ENCODE results near the gene BMPER.

BMPER gene

DNA sequence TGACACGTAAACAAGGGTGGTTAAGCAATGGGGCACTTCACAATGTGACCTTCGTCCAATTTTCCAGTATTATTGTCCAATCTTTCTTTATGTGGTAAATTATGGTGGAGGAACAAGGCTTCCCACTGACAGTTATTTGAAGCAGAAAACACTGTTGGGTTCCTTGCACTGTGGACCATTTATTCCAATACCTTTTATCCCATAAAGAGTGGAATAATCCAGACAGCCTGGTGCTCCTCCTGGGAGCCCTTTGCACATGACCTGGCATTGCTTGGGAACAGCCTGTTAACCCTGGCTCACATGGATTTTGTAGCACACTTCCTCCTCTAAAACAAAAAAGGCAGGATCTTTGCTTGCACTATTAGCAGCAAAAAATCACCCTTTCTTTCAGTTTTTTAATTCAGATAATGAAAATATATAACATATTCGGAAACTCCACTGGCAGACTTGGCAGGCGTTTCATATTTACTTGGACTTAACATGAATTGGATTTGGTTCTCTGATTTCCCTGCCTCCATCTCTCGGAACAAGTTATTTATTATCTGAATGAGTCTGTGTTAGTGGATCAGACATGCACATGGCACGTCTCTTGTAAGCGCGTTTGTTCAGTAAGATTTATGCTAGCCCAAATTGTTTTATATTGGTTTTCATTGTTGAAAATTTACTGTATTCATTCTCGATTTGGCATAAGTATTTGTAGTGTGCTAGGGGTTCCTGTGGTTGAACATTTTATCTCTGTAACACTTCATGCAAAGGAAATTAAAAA, 59.3 kb downstream of the BMPER start:
- Mint-ChIP-seq H3K27ac (no peak overlapping the region), H3K9me3 (no peaks in the 10 kb centered on the region), H3K27me3 (peaks cover 8% of the 10 kb centered on the region), H3K4me1 (no peaks in the 10 kb centered on the region), H3K4me3 (no peak overlapping the region)
- DNase-seq (no peak), ATAC-seq (no peak)

GRCh38 chr7:33965183-33965744, 59.9 kb downstream of the BMPER start:
- peaks cover 8% of the 10 kb centered on the region for H3K27me3 Mint-ChIP-seq
- no peaks in the 10 kb centered on the region for H3K4me1 Mint-ChIP-seq
- H3K9me3 Mint-ChIP-seq, result no peaks in the 10 kb centered on the region
- no peak overlapping the region for H3K4me3 Mint-ChIP-seq
- no peak for DNase-seq
- no peak for ATAC-seq
- no peak overlapping the region for H3K27ac Mint-ChIP-seq

GRCh38 chr7:33968591-33968990, 63.3 kb downstream of the BMPER start:
- Mint-ChIP-seq H3K4me3 (no peak overlapping the region), H3K9me3 (no peaks in the 10 kb centered on the region), H3K4me1 (no peaks in the 10 kb centered on the region), H3K27me3 (no peaks in the 10 kb centered on the region), H3K27ac (no peak overlapping the region)
- ATAC-seq (no peak), DNase-seq (no peak)

DNA sequence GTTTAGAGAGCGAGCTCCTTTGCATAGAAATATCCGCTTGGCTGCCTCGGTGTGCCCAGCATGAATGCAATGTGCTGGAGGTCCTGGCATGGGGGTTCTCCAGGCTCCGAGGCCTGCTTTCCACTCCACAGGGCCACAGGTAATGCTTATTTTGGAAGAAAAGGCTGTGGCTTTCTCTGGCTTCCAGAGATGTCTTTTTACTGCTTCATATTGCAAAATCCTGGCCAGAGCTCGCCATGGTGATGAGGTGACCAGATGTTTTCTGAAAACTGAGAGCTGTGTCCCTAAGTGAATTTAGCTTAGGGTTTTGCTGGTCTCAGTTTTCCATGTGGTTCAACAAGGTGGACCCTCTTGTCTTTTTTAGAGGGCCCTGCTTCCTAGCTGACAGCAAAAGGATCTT, 65.2 kb downstream of the BMPER start:
- no peak for DNase-seq
- Mint-ChIP-seq H3K9me3 (no peaks in the 10 kb centered on the region), H3K4me3 (no peak overlapping the region), H3K27ac (no peak overlapping the region), H3K27me3 (no peaks in the 10 kb centered on the region), H3K4me1 (no peaks in the 10 kb centered on the region)
- ATAC-seq, result no peak

DNA sequence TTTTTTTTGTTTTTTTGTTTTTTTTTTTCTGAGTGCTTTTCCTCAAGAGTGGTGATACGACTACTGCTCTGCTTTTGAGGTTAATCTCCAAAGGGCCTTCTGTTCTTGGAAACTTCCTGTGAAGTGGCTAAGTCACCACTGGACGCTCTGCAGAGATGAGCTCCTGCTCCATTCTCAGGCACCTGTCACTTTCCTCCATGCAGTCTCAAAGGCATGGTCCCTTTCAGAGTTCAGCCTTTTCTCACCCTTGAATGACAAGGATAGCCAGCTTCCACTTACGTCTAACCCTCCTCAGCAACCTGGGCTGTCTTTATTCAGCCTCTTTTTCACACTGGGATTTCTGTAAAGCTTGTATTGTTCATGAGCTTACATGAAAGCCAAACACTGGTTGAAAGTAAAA, 65.8 kb downstream of the BMPER start:
- Mint-ChIP-seq H3K9me3 (no peaks in the 10 kb centered on the region), H3K4me3 (no peak overlapping the region), H3K27ac (no peak overlapping the region), H3K4me1 (no peaks in the 10 kb centered on the region), H3K27me3 (no peaks in the 10 kb centered on the region)
- DNase-seq (no peak), ATAC-seq (no peak)

DNA sequence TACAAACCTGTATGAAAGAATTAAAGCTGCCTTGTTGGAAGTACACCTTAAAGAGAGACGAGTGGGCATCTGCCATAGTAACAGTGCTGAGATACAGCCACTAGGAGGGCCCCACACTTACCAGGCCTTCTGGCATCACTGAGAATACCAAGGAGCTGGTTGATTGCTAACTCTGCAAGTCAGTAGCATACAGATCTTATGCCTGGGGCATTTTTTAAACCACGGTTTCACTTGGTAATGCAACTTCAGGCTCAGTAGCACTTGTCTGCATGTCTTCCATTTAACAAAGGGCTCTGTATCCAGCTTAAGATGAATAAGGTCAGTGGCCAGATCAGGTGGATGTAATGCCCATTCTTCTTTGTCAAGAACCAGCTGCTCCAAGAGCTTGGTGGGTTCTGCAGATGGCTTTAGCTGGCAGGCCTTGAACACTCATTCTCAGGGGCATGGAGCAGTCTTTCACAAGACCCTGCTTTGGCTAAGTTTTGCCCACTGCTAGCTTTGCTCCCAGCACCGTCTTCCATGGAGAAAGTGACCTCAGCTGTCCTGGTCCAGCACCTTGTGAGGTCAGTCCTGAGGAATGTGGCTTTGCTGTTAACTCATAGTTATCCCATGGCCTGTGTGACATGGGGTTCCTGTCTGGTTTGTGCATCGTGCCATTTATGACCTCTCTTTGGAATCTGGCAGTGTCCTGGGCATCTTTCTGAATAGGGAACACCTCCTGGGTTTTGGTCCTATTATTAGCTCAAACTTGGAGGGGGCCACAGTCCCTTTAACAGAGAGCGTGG, 68.1 kb downstream of the BMPER start:
- no peaks in the 10 kb centered on the region for H3K9me3 Mint-ChIP-seq
- H3K27me3 Mint-ChIP-seq, result no peaks in the 10 kb centered on the region
- no peaks in the 10 kb centered on the region for H3K4me1 Mint-ChIP-seq
- H3K27ac Mint-ChIP-seq, result no peak overlapping the region
- no peak for DNase-seq
- H3K4me3 Mint-ChIP-seq, result no peak overlapping the region
- no peak for ATAC-seq

GRCh38 chr7:33979300-33979806, 74.0 kb downstream of the BMPER start:
- no peak for DNase-seq
- Mint-ChIP-seq H3K4me3 (no peak overlapping the region), H3K9me3 (no peaks in the 10 kb centered on the region), H3K27me3 (no peaks in the 10 kb centered on the region), H3K4me1 (no peaks in the 10 kb centered on the region), H3K27ac (no peak overlapping the region)
- ATAC-seq, result no peak

- Mint-ChIP-seq H3K4me1 (no peaks in the 10 kb centered on the region), H3K4me3 (no peak overlapping the region), H3K9me3 (no peaks in the 10 kb centered on the region), H3K27me3 (no peaks in the 10 kb centered on the region), H3K27ac (no peak overlapping the region)
- ATAC-seq (no peak), DNase-seq (no peak)
These were observed 74.5 kb downstream of the BMPER start for GRCh38 chr7:33979807-33980355.

GRCh38 chr7:33981226-33981625, 75.9 kb downstream of the BMPER start:
- ATAC-seq (no peak), DNase-seq (no peak)

DNA sequence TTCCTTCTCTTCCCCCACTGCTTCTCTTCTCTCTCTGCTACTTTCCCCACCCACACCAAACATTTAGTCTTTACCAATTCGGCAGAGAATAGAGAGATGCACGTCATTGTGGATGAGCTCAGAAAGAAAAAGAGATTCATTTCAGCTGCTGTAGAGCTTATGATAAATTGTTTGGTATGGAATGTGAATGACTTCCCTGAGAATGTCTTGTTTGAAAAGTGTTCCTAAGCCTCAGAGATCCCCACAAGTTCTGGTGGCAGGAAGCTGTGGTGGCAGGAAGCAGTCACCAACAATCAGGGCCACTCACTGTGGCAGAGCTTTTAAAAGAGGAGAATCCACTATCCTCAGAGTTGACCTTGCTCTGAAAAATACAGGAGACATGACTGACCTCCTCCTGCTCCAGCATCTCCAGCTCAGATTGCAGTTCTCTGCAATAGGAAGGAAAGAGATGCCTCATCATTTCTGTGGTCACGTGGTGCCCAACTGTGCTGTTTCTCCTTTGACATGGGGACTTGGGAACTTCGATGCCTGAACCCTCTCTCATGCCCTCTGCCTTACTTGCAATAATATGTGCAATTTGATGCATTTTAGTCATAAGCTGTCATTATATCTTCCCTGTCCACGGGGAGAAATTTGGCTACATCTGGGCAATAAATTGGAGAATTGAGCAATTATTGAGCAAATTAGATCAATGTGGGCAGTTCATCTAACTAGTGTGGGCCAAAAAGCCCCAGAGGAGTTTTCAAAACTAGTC, 76.5 kb downstream of the BMPER start:
- DNase-seq (no peak), ATAC-seq (no peak)
- Mint-ChIP-seq H3K9me3 (peaks cover 0 to 2% of the 10 kb centered on the region in 2 donors), H3K4me3 (no peak overlapping the region), H3K27me3 (no peaks in the 10 kb centered on the region), H3K27ac (no peak overlapping the region), H3K4me1 (no peaks in the 10 kb centered on the region)

More at GRCh38 chr7:33981226-33981625, 75.9 kb downstream of the BMPER start:
- Mint-ChIP-seq H3K4me1 (no peaks in the 10 kb centered on the region), H3K27ac (peak overlapping the region in 1 of 2 donors; percentile 41), H3K27me3 (no peaks in the 10 kb centered on the region), H3K4me3 (no peak overlapping the region), H3K9me3 (no peaks in the 10 kb centered on the region)

- Mint-ChIP-seq H3K9me3 (peaks cover 0 to 4% of the 10 kb centered on the region in 2 donors), H3K4me1 (no peaks in the 10 kb centered on the region), H3K27ac (no peak overlapping the region), H3K27me3 (no peaks in the 10 kb centered on the region), H3K4me3 (no peak overlapping the region)
- no peak for ATAC-seq
- DNase-seq, result no peak
These were observed 77.1 kb downstream of the BMPER start for GRCh38 chr7:33982425-33982786.

- DNase-seq (no peak), ATAC-seq (no peak)
- no peaks in the 10 kb centered on the region for H3K27me3 Mint-ChIP-seq
- H3K4me1 Mint-ChIP-seq, result no peaks in the 10 kb centered on the region
- H3K4me3 Mint-ChIP-seq, result no peak overlapping the region
- no peak overlapping the region for H3K27ac Mint-ChIP-seq
- H3K9me3 Mint-ChIP-seq, result peaks cover 0 to 4% of the 10 kb centered on the region in 2 donors
These were observed 81.1 kb downstream of the BMPER start for GRCh38 chr7:33986451-33986850.

- DNase-seq (no peak), ATAC-seq (peak; percentile 59)
- no peak overlapping the region for H3K4me3 Mint-ChIP-seq
- H3K27me3 Mint-ChIP-seq, result no peaks in the 10 kb centered on the region
- H3K4me1 Mint-ChIP-seq, result no peaks in the 10 kb centered on the region
- H3K9me3 Mint-ChIP-seq, result peaks cover 0 to 4% of the 10 kb centered on the region in 2 donors
- H3K27ac Mint-ChIP-seq, result peak overlapping the region in 1 of 2 donors; percentile 47
These were observed 81.9 kb downstream of the BMPER start for GRCh38 chr7:33986951-33987947.

DNA sequence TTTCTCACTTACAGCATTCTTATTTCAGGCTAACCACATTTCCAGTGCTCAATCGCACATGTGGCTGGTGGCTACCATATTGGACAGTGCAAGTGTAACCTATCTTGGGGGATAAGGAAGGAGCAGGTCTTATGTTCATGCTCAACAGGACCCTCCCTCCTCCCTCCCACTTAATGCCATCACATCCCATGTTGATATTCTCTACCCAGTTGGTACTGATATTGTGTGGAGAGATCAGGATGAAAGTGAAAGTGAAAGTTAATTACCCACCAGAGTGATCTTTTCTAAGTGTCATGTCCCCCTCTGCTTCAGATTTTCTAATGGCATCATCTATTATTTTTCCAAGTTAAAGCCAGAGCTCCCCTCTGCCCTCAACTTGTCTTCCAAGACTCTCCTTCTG, 91.6 kb downstream of the BMPER start:
- no peak for DNase-seq
- no peak overlapping the region for H3K4me3 Mint-ChIP-seq
- no peaks in the 10 kb centered on the region for H3K27me3 Mint-ChIP-seq
- H3K4me1 Mint-ChIP-seq, result no peaks in the 10 kb centered on the region
- H3K9me3 Mint-ChIP-seq, result peaks cover 8 to 9% of the 10 kb centered on the region in 2 donors
- ATAC-seq, result no peak
- H3K27ac Mint-ChIP-seq, result no peak overlapping the region

Data from stimulated activated naive CD8-positive, alpha-beta T cell treated with anti-CD3 and anti-CD28 coated beads, Interleukin-15, amount 100 ng/mL, for 72 hours (primary cell).